HG03442 (cell line): ENCODE data around the gene ADAM17.
"Not testable (repeated sequence)": the region's sequence is repeated elsewhere in the genome, so short reads cannot be mapped to it uniquely, and the experiment has no call there.

Experiments used
- ATAC-seq: cut with Tn5 transposase; IDR thresholded peaks from one replicate; pipeline ENCODE4 v1.9.1; 2021; ENCODE audit warnings: mild to moderate bottlenecking, moderate library complexity; ENCODE audit not compliant: unreplicated experiment

Gene ADAM17

GRCh38 chr2:9555297-9556120 lies at the start of gene ADAM17:
Gene ADAM17 (minus strand): TSS chr2:9555830. CDS start chr2:9555605, 225 bp downstream.
- ATAC-seq = peak; percentile 86

- no peak for ATAC-seq
Observed at GRCh38 chr2:9602412-9602811, 46.8 kb upstream of the ADAM17 start.

GRCh38 chr2:9601397-9601796 lies 45.8 kb upstream of the ADAM17 start:
- no peak for ATAC-seq

GRCh38 chr2:9599430-9599829 lies 43.8 kb upstream of the ADAM17 start:
- no peak for ATAC-seq

GRCh38 chr2:9596621-9597311 lies 41.1 kb upstream of the ADAM17 start:
- no peak for ATAC-seq

GRCh38 chr2:9595746-9596145 lies 40.1 kb upstream of the ADAM17 start:
- ATAC-seq = no peak

GRCh38 chr2:9595256-9595655 lies 39.6 kb upstream of the ADAM17 start:
- not testable (repeated sequence) for ATAC-seq

- peak; percentile 41 for ATAC-seq
Observed at GRCh38 chr2:9594366-9595054, 38.9 kb upstream of the ADAM17 start.

- no peak for ATAC-seq
Observed at GRCh38 chr2:9593925-9594324, 38.3 kb upstream of the ADAM17 start.

GRCh38 chr2:9592699-9593098 lies 37.1 kb upstream of the ADAM17 start:
- no peak for ATAC-seq

- no peak for ATAC-seq
Observed at GRCh38 chr2:9590641-9591040, 35.0 kb upstream of the ADAM17 start.

GRCh38 chr2:9586465-9586864 lies 30.8 kb upstream of the ADAM17 start:
- no peak for ATAC-seq

- ATAC-seq = no peak
Observed at GRCh38 chr2:9585486-9585885, 29.9 kb upstream of the ADAM17 start.

GRCh38 chr2:9584902-9585301 lies 29.3 kb upstream of the ADAM17 start:
- ATAC-seq = not testable (repeated sequence)

GRCh38 chr2:9582624-9583023 lies 27.0 kb upstream of the ADAM17 start:
- ATAC-seq = no peak

- no peak for ATAC-seq
Observed at GRCh38 chr2:9578467-9579235, 23.0 kb upstream of the ADAM17 start.

- no peak for ATAC-seq
Observed at GRCh38 chr2:9574331-9574730, 18.7 kb upstream of the ADAM17 start.

- no peak for ATAC-seq
Observed at GRCh38 chr2:9573840-9574239, 18.2 kb upstream of the ADAM17 start.

- ATAC-seq = no peak
Observed at GRCh38 chr2:9573013-9573720, 17.5 kb upstream of the ADAM17 start.
